Measurements from ENCODE around the gene GNL1. TPM values are rescaled to one million over a fixed set of nuclear protein-coding genes. Genes with fewer than 3 reads are reported as not detected.

Gene GNL1
- total and polyA plus RNA-seq, 4 donors = 41.0 to 68.5 (median 54.6) TPM

DNA sequence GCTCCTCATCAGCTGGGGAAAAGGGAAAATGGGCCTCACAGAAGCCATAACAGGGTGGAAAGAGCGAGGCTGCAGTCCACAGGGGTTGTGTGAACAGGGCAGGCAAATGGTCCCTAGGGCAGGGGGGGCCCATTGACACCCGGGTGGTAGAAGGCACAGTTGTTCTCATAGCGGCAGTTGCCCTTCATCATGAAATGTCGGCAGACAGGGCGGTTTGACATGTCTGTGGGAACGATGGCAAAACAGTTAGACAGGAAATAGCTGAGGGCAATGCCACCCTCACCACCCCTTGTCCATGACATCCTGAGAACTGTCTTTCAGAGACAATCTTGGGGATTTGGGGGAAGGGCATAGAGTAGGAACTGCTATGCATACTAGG lies 45.1 kb upstream of the GNL1 start:
- WGBS, 2 donors = 27 to 58% methylated on average over 6 of the region's 6 CpGs

DNA sequence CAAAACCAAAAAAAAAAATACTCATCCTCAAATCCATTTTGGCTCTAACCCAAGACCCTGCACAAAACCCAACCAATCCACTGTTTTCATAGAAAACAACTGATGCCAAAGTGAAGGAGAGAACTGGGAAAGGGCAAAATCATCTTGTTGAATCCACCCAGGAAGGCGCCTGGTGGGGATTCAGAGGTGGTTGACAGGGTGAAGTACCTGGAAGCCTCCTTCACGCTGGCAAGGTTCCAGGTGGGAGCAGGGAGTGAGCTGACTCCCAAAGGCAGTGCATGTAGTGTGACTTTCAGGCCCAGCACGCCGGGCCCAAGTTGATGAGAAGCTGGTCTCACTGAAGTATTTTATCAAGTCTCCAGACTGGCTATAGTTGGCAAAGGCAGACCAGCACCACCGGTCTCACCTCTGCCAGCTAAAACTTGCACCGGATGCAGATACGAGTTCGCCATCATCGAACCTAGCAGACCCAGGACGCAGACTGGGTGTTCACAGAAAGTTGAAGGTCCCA lies 44.2 kb upstream of the GNL1 start:
- no peaks in the 10 kb centered on the region for H3K9me3 ChIP-seq (ENCODE audit: control insufficient read depth in 4 of 4, insufficient read depth in 3 of 4, low read length in 3 of 4)
- peaks cover 0 to 7% (median 0%) of the 10 kb centered on the region in 5 donors for H3K4me1 ChIP-seq (ENCODE audit: control insufficient read depth in 5 of 5, insufficient read depth in 5 of 5, low read length in 5 of 5)
- peaks cover 35 to 51% (median 38%) of the 10 kb centered on the region in 4 donors for H3K36me3 ChIP-seq (ENCODE audit: control insufficient read depth in 4 of 4, insufficient read depth in 4 of 4, low read length in 4 of 4)
- DNase-seq (peak; percentile 42 to 66 (median 52)), ATAC-seq (ENCODE audit: insufficient read depth, low FRiP score) (no peak)
- 67 to 85% methylated on average over 10 of the region's 10 CpGs for WGBS, 2 donors
- H3K9ac ChIP-seq (ENCODE audit: insufficient read depth in 1 of 2, low read length in 2 of 2) = no peak overlapping the region
- H3K27ac ChIP-seq (ENCODE audit: low read depth in 1 of 2, low read length in 1 of 2) = no peak overlapping the region
- TF ChIP-seq, protein P1, sequence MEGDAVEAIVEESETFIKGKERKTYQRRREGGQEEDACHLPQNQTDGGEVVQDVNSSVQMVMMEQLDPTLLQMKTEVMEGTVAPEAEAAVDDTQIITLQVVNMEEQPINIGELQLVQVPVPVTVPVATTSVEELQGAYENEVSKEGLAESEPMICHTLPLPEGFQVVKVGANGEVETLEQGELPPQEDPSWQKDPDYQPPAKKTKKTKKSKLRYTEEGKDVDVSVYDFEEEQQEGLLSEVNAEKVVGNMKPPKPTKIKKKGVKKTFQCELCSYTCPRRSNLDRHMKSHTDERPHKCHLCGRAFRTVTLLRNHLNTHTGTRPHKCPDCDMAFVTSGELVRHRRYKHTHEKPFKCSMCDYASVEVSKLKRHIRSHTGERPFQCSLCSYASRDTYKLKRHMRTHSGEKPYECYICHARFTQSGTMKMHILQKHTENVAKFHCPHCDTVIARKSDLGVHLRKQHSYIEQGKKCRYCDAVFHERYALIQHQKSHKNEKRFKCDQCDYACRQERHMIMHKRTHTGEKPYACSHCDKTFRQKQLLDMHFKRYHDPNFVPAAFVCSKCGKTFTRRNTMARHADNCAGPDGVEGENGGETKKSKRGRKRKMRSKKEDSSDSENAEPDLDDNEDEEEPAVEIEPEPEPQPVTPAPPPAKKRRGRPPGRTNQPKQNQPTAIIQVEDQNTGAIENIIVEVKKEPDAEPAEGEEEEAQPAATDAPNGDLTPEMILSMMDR (IDR thresholded peaks at IDR 0.05; ENCODE audit: control extremely low read depth, extremely low read depth) = no peak
- H3K27me3 ChIP-seq (ENCODE audit: control insufficient read depth in 3 of 3, insufficient read depth in 3 of 3, low read length in 2 of 3) = no peaks in the 10 kb centered on the region
- H3K4me3 ChIP-seq = no peak overlapping the region

More for the DNA sequence above, 45.1 kb upstream of the GNL1 start:
- ATAC-seq (ENCODE audit: insufficient read depth, low FRiP score) = no peak
- peaks cover 0 to 7% (median 0%) of the 10 kb centered on the region in 5 donors for H3K4me1 ChIP-seq (ENCODE audit: control insufficient read depth in 5 of 5, insufficient read depth in 5 of 5, low read length in 5 of 5)
- H3K36me3 ChIP-seq (ENCODE audit: control insufficient read depth in 4 of 4, insufficient read depth in 4 of 4, low read length in 4 of 4) = peaks cover 42 to 58% (median 44%) of the 10 kb centered on the region in 4 donors
- no peak overlapping the region for H3K4me3 ChIP-seq
- no peaks in the 10 kb centered on the region for H3K27me3 ChIP-seq (ENCODE audit: control insufficient read depth in 3 of 3, insufficient read depth in 3 of 3, low read length in 2 of 3)
- H3K9ac ChIP-seq (ENCODE audit: insufficient read depth in 1 of 2, low read length in 2 of 2) = no peak overlapping the region
- no peaks in the 10 kb centered on the region for H3K9me3 ChIP-seq (ENCODE audit: control insufficient read depth in 4 of 4, insufficient read depth in 3 of 4, low read length in 3 of 4)
- TF ChIP-seq, protein P1 (IDR thresholded peaks at IDR 0.05; ENCODE audit: control extremely low read depth, extremely low read depth) = no peak
- DNase-seq = no peak
- no peak overlapping the region for H3K27ac ChIP-seq (ENCODE audit: low read depth in 1 of 2, low read length in 1 of 2)

DNA sequence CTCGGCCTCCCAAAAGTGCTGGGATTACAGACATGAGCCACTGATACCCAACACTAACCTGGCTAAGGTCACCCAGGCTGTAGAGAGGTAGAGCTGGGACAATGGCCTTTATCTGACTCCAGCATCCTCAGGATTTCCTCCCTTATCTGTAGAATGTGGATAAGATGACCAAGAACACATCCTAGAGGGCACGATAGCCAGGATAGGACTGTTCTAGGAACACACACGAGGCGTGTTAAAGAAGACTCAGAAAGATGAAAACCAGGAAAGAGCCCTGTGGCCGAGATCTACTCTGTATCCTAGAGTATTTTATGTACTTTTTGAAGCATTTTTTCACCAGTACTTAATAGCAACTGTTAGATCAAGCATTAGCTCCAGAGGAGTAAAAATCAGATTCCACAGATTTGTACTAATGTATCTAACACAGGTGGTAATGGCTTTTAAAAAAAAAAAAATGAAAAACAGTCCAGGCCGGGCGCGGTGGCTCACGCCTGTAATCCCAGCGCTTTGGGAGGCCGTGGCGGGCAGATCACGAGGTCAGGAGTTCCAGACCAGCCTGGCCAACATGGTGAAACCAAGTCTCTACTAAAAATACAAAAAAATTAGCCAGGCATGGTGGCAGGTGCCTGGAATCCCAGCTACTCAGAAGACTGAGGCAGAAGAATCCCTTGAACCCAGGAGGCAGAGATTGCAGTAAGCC lies 43.5 kb upstream of the GNL1 start:
- WGBS, 2 donors = 79 to 87% methylated on average over 13 of the region's 13 CpGs
- Histone ChIP-seq H3K9ac (ENCODE audit: insufficient read depth in 1 of 2, low read length in 2 of 2) (no peak overlapping the region), H3K36me3 (ENCODE audit: control insufficient read depth in 4 of 4, insufficient read depth in 4 of 4, low read length in 4 of 4) (peaks cover 28 to 46% (median 33%) of the 10 kb centered on the region in 4 donors), H3K9me3 (ENCODE audit: control insufficient read depth in 4 of 4, insufficient read depth in 3 of 4, low read length in 3 of 4) (no peaks in the 10 kb centered on the region), H3K4me1 (ENCODE audit: control insufficient read depth in 5 of 5, insufficient read depth in 5 of 5, low read length in 5 of 5) (peaks cover 0 to 7% (median 0%) of the 10 kb centered on the region in 5 donors), H3K4me3 (no peak overlapping the region), H3K27ac (ENCODE audit: low read depth in 1 of 2, low read length in 1 of 2) (no peak overlapping the region), H3K27me3 (ENCODE audit: control insufficient read depth in 3 of 3, insufficient read depth in 3 of 3, low read length in 2 of 3) (no peaks in the 10 kb centered on the region)
- DNase-seq (no peak), ATAC-seq (ENCODE audit: insufficient read depth, low FRiP score) (no peak)
- TF ChIP-seq, protein P1 (IDR thresholded peaks at IDR 0.05; ENCODE audit: control extremely low read depth, extremely low read depth) = no peak
